ENCODE data around the gene CACFD1.

CACFD1 gene

GRCh38 chr9:133499132-133499891, 39.5 kb downstream of the CACFD1 start:
- no peak for DNase-seq (ENCODE audit: low read depth in 2 of 2)

GRCh38 chr9:133499892-133500270, 40.1 kb downstream of the CACFD1 start:
- no peak for DNase-seq (ENCODE audit: low read depth in 2 of 2)

GRCh38 chr9:133502112-133502511, 42.3 kb downstream of the CACFD1 start:
- no peak for DNase-seq (ENCODE audit: low read depth in 2 of 2)

- no peak for DNase-seq (ENCODE audit: low read depth in 2 of 2)
Measured at GRCh38 chr9:133505186-133505830, 45.5 kb downstream of the CACFD1 start.

- DNase-seq (ENCODE audit: low read depth in 2 of 2): no peak
Measured at GRCh38 chr9:133505901-133506652, 46.3 kb downstream of the CACFD1 start.

- DNase-seq (ENCODE audit: low read depth in 2 of 2): no peak
Measured at GRCh38 chr9:133506653-133507038, 46.9 kb downstream of the CACFD1 start.

GRCh38 chr9:133507246-133507965, 47.6 kb downstream of the CACFD1 start:
- DNase-seq (ENCODE audit: low read depth in 2 of 2): no peak

- DNase-seq (ENCODE audit: low read depth in 2 of 2): no peak
Measured at GRCh38 chr9:133508046-133508445, 48.3 kb downstream of the CACFD1 start.

- DNase-seq (ENCODE audit: low read depth in 2 of 2): no peak
Measured at GRCh38 chr9:133509179-133510083, 49.7 kb downstream of the CACFD1 start.

GRCh38 chr9:133510926-133511505, 51.2 kb downstream of the CACFD1 start:
- no peak for DNase-seq (ENCODE audit: low read depth in 2 of 2)

GRCh38 chr9:133511607-133512006, 51.8 kb downstream of the CACFD1 start:
- DNase-seq (ENCODE audit: low read depth in 2 of 2): no peak

- no peak for DNase-seq (ENCODE audit: low read depth in 2 of 2)
Measured at GRCh38 chr9:133512253-133513213, 52.8 kb downstream of the CACFD1 start.

GRCh38 chr9:133513214-133514100, 53.7 kb downstream of the CACFD1 start:
- DNase-seq (ENCODE audit: low read depth in 2 of 2): no peak

- DNase-seq (ENCODE audit: low read depth in 2 of 2): no peak
Measured at GRCh38 chr9:133514460-133515239, 54.9 kb downstream of the CACFD1 start.

- DNase-seq (ENCODE audit: low read depth in 2 of 2): no peak
Measured at GRCh38 chr9:133515240-133515610, 55.4 kb downstream of the CACFD1 start.

- DNase-seq (ENCODE audit: low read depth in 2 of 2): no peak
Measured at GRCh38 chr9:133515615-133516255, 56.0 kb downstream of the CACFD1 start.

GRCh38 chr9:133516256-133516960, 56.6 kb downstream of the CACFD1 start:
- DNase-seq (ENCODE audit: low read depth in 2 of 2): no peak

Data from stimulated activated CD8-positive, alpha-beta memory T cell treated with anti-CD3 and anti-CD28 coated beads, Interleukin-2, amount 100 ng/mL, for 1 hour (primary cell).